Smooth muscle cell (in vitro differentiated cells): ENCODE measurements around the gene ATP8A1. TPM values are rescaled to one million over a fixed set of nuclear protein-coding genes. Genes with fewer than 3 reads are reported as not detected.
"Not testable (repeated sequence)": the region's sequence is repeated elsewhere in the genome, so short reads cannot be mapped to it uniquely, and the experiment has no call there.

ENCODE experiments used
- DNase-seq: peaks from one replicate; lab custom pipeline; 2025; ENCODE audit not compliant: unreplicated experiment; lab: John Stamatoyannopoulos, UW
- H2AFZ ChIP-seq: fragments of 200-600 bp; sonication (generic); 2 replicates; pipeline ENCODE4 v1.6.0; 2016; ENCODE audit warnings: antibody characterized with exemption, low read depth, mild to moderate bottlenecking
- H3F3A ChIP-seq: fragments of 200-600 bp; sonication (generic); 2 replicates; pipeline ENCODE4 v1.6.0; 2017; ENCODE audit warnings: antibody characterized with exemption, low read depth
- H3K27ac ChIP-seq: fragments of 200-600 bp; sonication (generic); 2 replicates; pipeline ENCODE4 v1.5.1; 2016; ENCODE audit warnings: low read depth, mild to moderate bottlenecking
- H3K27me3 ChIP-seq: fragments of 200-600 bp; sonication (generic); 2 replicates; pipeline ENCODE4 v1.6.1; 2016; ENCODE audit warnings: low read depth, mild to moderate bottlenecking
- H3K36me3 ChIP-seq: fragments of 200-600 bp; sonication (generic); 2 replicates; pipeline ENCODE4 v1.5.1; 2016; ENCODE audit warnings: low read depth
- H3K4me1 ChIP-seq: fragments of 200-600 bp; sonication (generic); 2 replicates; pipeline ENCODE4 v1.5.1; 2016; ENCODE audit warnings: low read depth
- H3K4me2 ChIP-seq: fragments of 200-600 bp; sonication (generic); 2 replicates; pipeline ENCODE4 v1.6.0; 2016; ENCODE audit warnings: mild to moderate bottlenecking
- H3K4me3 ChIP-seq: fragments of 200-600 bp; sonication (generic); 2 replicates; pipeline ENCODE4 v1.5.1; 2016; ENCODE audit warnings: mild to moderate bottlenecking
- H3K79me2 ChIP-seq: fragments of 200-600 bp; sonication (generic); 2 replicates; pipeline ENCODE4 v1.6.0; 2016; ENCODE audit warnings: low read depth, mild to moderate bottlenecking
- H3K9ac ChIP-seq: fragments of 200-600 bp; sonication (generic); 2 replicates; pipeline ENCODE4 v1.6.0; 2016; ENCODE audit warnings: low read depth
- H3K9me3 ChIP-seq: fragments of 200-600 bp; sonication (generic); replicated peaks from 2 replicates; pipeline ENCODE4 v1.5.1; 2016; ENCODE audit warnings: low read depth
- H4K20me1 ChIP-seq: fragments of 200-600 bp; sonication (generic); 2 replicates; pipeline ENCODE4 v1.6.0; 2016; ENCODE audit warnings: low read depth
- CTCF ChIP-seq: fragments of 200-600 bp; sonication (generic); IDR thresholded peaks from 2 replicates; pipeline ENCODE4 v1.5.1; 2017; ENCODE audit warnings: borderline replicate concordance, mild to moderate bottlenecking, antibody characterized with exemption; ENCODE audit not compliant: insufficient read depth, poor library complexity, severe bottlenecking
- WGBS: methylation state at CpG from one replicate; pipeline ENCODE4 v1.1.7; 2016; ENCODE audit warnings: low lambda C conversion rate; 5-methylcytosine and 5-hydroxymethylcytosine counted together
- polyA plus RNA-seq: library from polyadenylated mRNA; unstranded; fragments of >200 nt; fragmentation: Nextera tagmentation; extraction: Ambion mirVana; gene quantifications from 2 replicates; pipeline ENCODE4 v1.2.1, GENCODE V29; 2016
- total RNA-seq: library from RNA; depleted of rRNA; stranded (reverse); fragments of >200 nt; gene quantifications from 2 replicates; pipeline ENCODE4 v1.2.3, GENCODE V29; 2014

ATP8A1 gene
- total and polyA plus RNA-seq, 2 experiments from 2014 or later = 1.8 TPM; not detected in 1

DNA sequence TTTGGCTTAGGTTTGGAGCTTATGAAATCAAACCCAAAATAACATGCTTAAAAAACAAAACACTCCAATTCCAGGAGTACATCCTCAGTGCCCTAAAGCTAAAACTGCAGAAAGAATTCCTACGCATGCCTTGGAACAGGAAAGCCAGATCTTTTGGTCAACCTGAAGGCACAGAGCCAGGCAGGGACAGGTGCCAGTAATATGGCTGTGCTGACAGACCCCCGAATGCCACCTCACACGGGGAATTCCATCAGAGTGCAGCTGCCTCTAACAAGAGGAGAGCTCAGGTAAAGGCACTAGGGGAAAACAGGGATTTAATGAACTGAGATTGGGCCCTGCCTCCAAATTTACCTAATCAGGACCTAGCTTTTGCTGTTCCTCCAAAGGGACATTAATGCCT lies 182.5 kb downstream of the ATP8A1 start:
- 60% methylated on average over 3 of the region's 3 CpGs for WGBS
- no peaks in the 10 kb centered on the region for H3K27me3 ChIP-seq
- no peak for DNase-seq
- H3K4me3 ChIP-seq = no peak overlapping the region
- no peak overlapping the region for H3K4me2 ChIP-seq
- TF ChIP-seq CTCF = no peak
- no peaks in the 10 kb centered on the region for H3K4me1 ChIP-seq
- H3F3A ChIP-seq = no peaks in the 10 kb centered on the region
- no peak overlapping the region for H3K9ac ChIP-seq
- no peak overlapping the region for H3K27ac ChIP-seq
- H3K9me3 ChIP-seq = no peaks in the 10 kb centered on the region
- no peaks in the 10 kb centered on the region for H4K20me1 ChIP-seq
- H3K36me3 ChIP-seq = no peaks in the 10 kb centered on the region
- no peak overlapping the region for H2AFZ ChIP-seq
- no peaks in the 10 kb centered on the region for H3K79me2 ChIP-seq

DNA sequence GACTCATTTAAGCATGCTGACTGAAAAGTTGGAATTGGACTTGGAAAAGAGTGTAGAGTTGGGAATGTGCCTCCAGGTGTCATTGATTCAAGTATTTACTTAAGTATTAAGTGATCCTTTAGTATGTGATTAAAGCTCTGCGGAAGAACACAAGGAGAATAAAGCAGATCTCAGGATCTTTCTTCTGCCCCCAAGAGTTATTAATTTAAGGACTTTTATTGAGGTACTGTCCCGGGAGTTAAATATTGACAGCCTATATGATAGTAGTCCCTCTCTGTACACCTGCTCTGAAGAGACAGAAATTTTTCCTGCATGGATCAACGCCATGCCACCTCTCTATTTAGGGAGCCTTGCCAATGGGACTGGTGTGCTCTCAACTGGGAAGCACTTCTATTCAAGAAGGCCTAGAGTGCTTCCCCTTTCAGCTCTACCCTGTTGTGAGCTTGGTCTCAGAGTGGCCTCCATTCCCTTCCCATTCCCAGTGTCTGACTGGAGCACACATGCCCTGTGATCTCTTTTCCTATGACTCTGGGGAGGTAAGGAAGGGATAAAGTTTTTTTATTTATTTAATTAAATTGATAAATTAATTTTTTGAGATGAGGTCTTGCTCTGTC lies 183.7 kb downstream of the ATP8A1 start:
- H3K79me2 ChIP-seq = no peaks in the 10 kb centered on the region
- no peaks in the 10 kb centered on the region for H3F3A ChIP-seq
- no peak overlapping the region for H2AFZ ChIP-seq
- no peak for DNase-seq
- no peak overlapping the region for H3K27ac ChIP-seq
- H4K20me1 ChIP-seq = no peaks in the 10 kb centered on the region
- TF ChIP-seq CTCF = no peak
- no peak overlapping the region for H3K9ac ChIP-seq
- H3K4me3 ChIP-seq = no peak overlapping the region
- no peaks in the 10 kb centered on the region for H3K27me3 ChIP-seq
- H3K36me3 ChIP-seq = no peaks in the 10 kb centered on the region
- H3K9me3 ChIP-seq = no peaks in the 10 kb centered on the region
- no peaks in the 10 kb centered on the region for H3K4me1 ChIP-seq
- H3K4me2 ChIP-seq = no peak overlapping the region
- 93% methylated on average over 3 of the region's 3 CpGs for WGBS

DNA sequence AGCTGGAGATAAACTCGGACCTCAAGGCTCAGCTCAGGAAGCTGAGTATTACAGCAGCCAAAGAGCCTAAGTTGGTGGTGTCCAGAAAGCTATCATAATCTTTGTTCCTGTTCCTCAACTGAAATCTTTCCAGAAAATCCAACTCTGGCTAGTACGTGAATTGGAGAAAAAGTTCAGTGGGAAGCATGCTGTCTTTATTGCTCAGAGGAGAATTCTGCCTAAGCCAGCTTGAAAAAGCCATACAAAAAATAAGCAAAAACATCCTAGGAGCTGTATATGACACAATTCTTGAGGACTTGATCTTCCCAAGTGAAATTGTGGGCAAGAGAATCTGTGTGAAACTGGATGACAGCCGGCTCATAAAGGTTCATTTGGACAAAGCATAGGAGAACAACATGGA lies 185.0 kb downstream of the ATP8A1 start:
- H3K79me2 ChIP-seq = no peaks in the 10 kb centered on the region
- H4K20me1 ChIP-seq = no peaks in the 10 kb centered on the region
- no peaks in the 10 kb centered on the region for H3F3A ChIP-seq
- H3K27ac ChIP-seq = no peak overlapping the region
- no peak for DNase-seq
- H3K9ac ChIP-seq = no peak overlapping the region
- H2AFZ ChIP-seq = no peak overlapping the region
- TF ChIP-seq CTCF = no peak
- H3K9me3 ChIP-seq = no peaks in the 10 kb centered on the region
- H3K4me3 ChIP-seq = no peak overlapping the region
- no peak overlapping the region for H3K4me2 ChIP-seq
- WGBS = 86% methylated on average over 3 of the region's 3 CpGs
- H3K4me1 ChIP-seq = no peaks in the 10 kb centered on the region
- no peaks in the 10 kb centered on the region for H3K27me3 ChIP-seq
- H3K36me3 ChIP-seq = no peaks in the 10 kb centered on the region

DNA sequence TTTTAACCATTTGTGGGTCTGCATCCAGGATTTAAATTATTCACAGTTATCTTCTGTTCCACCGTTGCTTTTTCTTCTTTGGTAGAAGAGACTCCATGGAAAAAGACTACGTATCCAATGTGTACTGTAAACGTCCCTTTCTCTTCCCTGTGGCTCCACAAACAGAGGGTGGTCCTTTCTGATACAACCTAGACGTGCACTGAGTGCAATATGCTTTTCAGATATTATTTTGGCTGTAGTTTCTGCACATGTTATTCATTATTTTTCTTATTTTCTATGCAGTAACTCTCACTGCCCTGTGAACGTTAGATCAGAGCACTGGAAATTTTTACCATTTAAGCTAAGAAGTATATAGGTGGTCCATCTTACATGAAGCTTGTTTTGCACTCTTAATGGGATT lies 186.9 kb downstream of the ATP8A1 start:
- no peaks in the 10 kb centered on the region for H4K20me1 ChIP-seq
- H2AFZ ChIP-seq = no peak overlapping the region
- no peaks in the 10 kb centered on the region for H3K36me3 ChIP-seq
- H3K79me2 ChIP-seq = no peaks in the 10 kb centered on the region
- H3K4me2 ChIP-seq = no peak overlapping the region
- no peak overlapping the region for H3K9ac ChIP-seq
- H3K27me3 ChIP-seq = no peaks in the 10 kb centered on the region
- no peaks in the 10 kb centered on the region for H3K9me3 ChIP-seq
- 84% methylated on average over 5 of the region's 5 CpGs for WGBS
- no peak for DNase-seq
- no peaks in the 10 kb centered on the region for H3F3A ChIP-seq
- no peak for TF ChIP-seq CTCF
- no peaks in the 10 kb centered on the region for H3K4me1 ChIP-seq
- H3K4me3 ChIP-seq = no peak overlapping the region
- no peak overlapping the region for H3K27ac ChIP-seq

GRCh38 chr4:42467777-42468176 lies 189.1 kb downstream of the ATP8A1 start:
- H3K27me3 ChIP-seq, H2AFZ ChIP-seq, H3K79me2 ChIP-seq, H3K9me3 ChIP-seq, H3K4me2 ChIP-seq, H3K27ac ChIP-seq, H3K4me3 ChIP-seq, H3K9ac ChIP-seq, H4K20me1 ChIP-seq, DNase-seq, H3K4me1 ChIP-seq, H3F3A ChIP-seq, H3K36me3 ChIP-seq: not testable (repeated sequence)
- WGBS = 77% methylated on average over 3 of the region's 3 CpGs
